HCT116 (cell line): Measurements from ENCODE around the gene FSIP1. TPM values are rescaled to one million over a fixed set of nuclear protein-coding genes. Genes with fewer than 3 reads are reported as not detected.

Source experiments
- ATAC-seq: fragments of 200-7000 bp; cut with Tn5 transposase; 2 replicates; pipeline ENCODE4 v1.9.1; 2020; ENCODE audit warnings: mild to moderate bottlenecking, moderate library complexity
- BruUV-seq: library from RNA; stranded (reverse); fragments of 400-500 nt; replicated peaks from 2 replicates; lab custom pipeline; 2021; lab: Mats Ljungman, UMichigan
- CTCF ChIA-PET: fragments of 300-600 bp; sonication (Branson Sonifier 250); formaldehyde crosslinking; loops from one replicate; lab custom pipeline; 2021; ENCODE audit warnings: antibody characterized with exemption; lab: Charles Lee
- POLR2A ChIA-PET: fragments of 300-600, 350-600 bp; sonication (Branson Sonifier 250); formaldehyde crosslinking; loops from one replicate; lab custom pipeline; 2021; ENCODE audit warnings: antibody characterized with exemption; lab: Charles Lee
- RAD21 ChIA-PET, 2 experiments: fragments of 300-600 bp; sonication (Branson Sonifier 250); formaldehyde crosslinking; loops; one replicate each; lab custom pipeline; 2023; ENCODE audit warnings: low total read pairs in 2 of 2; ENCODE audit not compliant: uncharacterized antibody in 2 of 2, unreplicated experiment in 2 of 2, low non-redundant PET in 1 of 2; lab: Charles Lee
- DNase-seq: peaks from one replicate; pipeline ENCODE4 v3.0.0-alpha.2; 2010; ENCODE audit warnings: low read depth, low spot score
- H2AFZ ChIP-seq: fragments of 200-600 bp; shearing (Covaris generic), sonication (generic); 2 replicates; pipeline ENCODE4 v1.6.1; 2017; ENCODE audit warnings: low read depth, mixed run types, mixed read lengths, antibody characterized with exemption, low read length; ENCODE audit not compliant: poor library complexity, severe bottlenecking
- H3K27ac ChIP-seq: 2 replicates; pipeline ENCODE4 v1.5.1; 2012; ENCODE audit warnings: low read depth, low read length
- H3K27me3 ChIP-seq: fragments of 200-600 bp; sonication (generic); 2 replicates; pipeline ENCODE4 v1.6.1; 2016; ENCODE audit warnings: mixed run types, low read length, mixed read lengths; ENCODE audit not compliant: insufficient read depth
- H3K36me3 ChIP-seq, 2 experiments: fragments of 200-500 bp in 1 of 2; fragments of 200-600 bp in 1 of 2; sonication (Bioruptor generic) in 1 of 2; sonication (generic) in 1 of 2; 2 replicates each; pipeline versions ENCODE4 v1.5.1 to v1.6.1; 2014 to 2016; ENCODE audit warnings: low read length in 2 of 2, inconsistent platforms in 1 of 2, mixed read lengths in 1 of 2, mixed run types in 1 of 2; ENCODE audit not compliant: insufficient read depth in 2 of 2, control insufficient read depth in 1 of 2
- H3K4me1 ChIP-seq, 2 experiments: fragments of 200-600 bp in 1 of 2; sonication (generic) in 1 of 2; 2 replicates each; pipeline versions ENCODE4 v1.5.1 to v1.6.1; 2012 to 2017; ENCODE audit warnings: low read length in 2 of 2, inconsistent platforms in 1 of 2, mild to moderate bottlenecking in 1 of 2, mixed read lengths in 1 of 2, mixed run types in 1 of 2, moderate library complexity in 1 of 2; ENCODE audit not compliant: insufficient read depth in 2 of 2, control insufficient read depth in 1 of 2
- H3K4me2 ChIP-seq: fragments of 200-600 bp; sonication (generic); 2 replicates; pipeline ENCODE4 v1.6.1; 2017; ENCODE audit warnings: mixed run types, low read length, mixed read lengths
- H3K4me3 ChIP-seq, 2 experiments: fragments of 200-600 bp in 1 of 2; sonication (generic) in 1 of 2; replicated peaks in 1 of 2; 2 replicates each; pipeline ENCODE4 v1.5.1; 2011 to 2016; ENCODE audit warnings: low read length in 2 of 2, control low read depth in 1 of 2, low read depth in 1 of 2, mild to moderate bottlenecking in 1 of 2, mixed read lengths in 1 of 2, mixed run types in 1 of 2
- H3K79me2 ChIP-seq: fragments of 200-600 bp; sonication (generic); 2 replicates; pipeline ENCODE4 v1.6.1; 2017; ENCODE audit warnings: mild to moderate bottlenecking, mixed run types, low read length, moderate library complexity, mixed read lengths; ENCODE audit not compliant: insufficient read depth
- H3K9ac ChIP-seq: fragments of 200-600 bp; sonication (generic); 2 replicates; pipeline ENCODE4 v1.6.1; 2016; ENCODE audit warnings: low read length, mixed read lengths
- H3K9me2 ChIP-seq: fragments of 200-600 bp; sonication (generic), shearing (Covaris generic); 2 replicates; pipeline ENCODE4 v1.6.1; 2017; ENCODE audit warnings: mixed run types, mild to moderate bottlenecking, moderate library complexity; ENCODE audit not compliant: insufficient read depth
- H3K9me3 ChIP-seq, 2 experiments: fragments of 200-500 bp in 1 of 2; fragments of 200-600 bp in 1 of 2; sonication (Bioruptor generic) in 1 of 2; sonication (generic) in 1 of 2; 2 replicates each; pipeline ENCODE4 v1.6.1; 2014 to 2017; ENCODE audit warnings: low read length in 2 of 2, mixed read lengths in 2 of 2, inconsistent platforms in 1 of 2, low read depth in 1 of 2, mild to moderate bottlenecking in 1 of 2, mixed run types in 1 of 2, moderate library complexity in 1 of 2; ENCODE audit not compliant: control insufficient read depth in 1 of 2, insufficient read depth in 1 of 2
- H4K20me1 ChIP-seq: fragments of 200-600 bp; sonication (generic), shearing (Covaris generic); 2 replicates; pipeline ENCODE4 v1.6.1; 2017; ENCODE audit warnings: mixed run types, mild to moderate bottlenecking, moderate library complexity; ENCODE audit not compliant: insufficient read depth
- ATF3 ChIP-seq: IDR thresholded peaks from 2 replicates; pipeline ENCODE4 v1.6.1; 2012
- EZH2 ChIP-seq: fragments of 200-600 bp; sonication (generic); IDR thresholded peaks from 2 replicates; pipeline ENCODE4 v1.6.1; 2017; ENCODE audit warnings: antibody characterized with exemption, mixed run types
- FOSL1 ChIP-seq: IDR thresholded peaks from 2 replicates; pipeline ENCODE4 v1.6.1; 2012; ENCODE audit warnings: low read depth
- JUND ChIP-seq: IDR thresholded peaks from 2 replicates; pipeline ENCODE4 v1.6.1; 2012
- MAX ChIP-seq: IDR thresholded peaks from 2 replicates; pipeline ENCODE4 v1.6.1; 2012
- RAD21 ChIP-seq: IDR thresholded peaks from 2 replicates; pipeline ENCODE4 v1.6.1; 2012; ENCODE audit warnings: low read depth, mild to moderate bottlenecking
- REST ChIP-seq: IDR thresholded peaks from 2 replicates; pipeline ENCODE4 v1.6.1; 2012; ENCODE audit warnings: low read depth
- SP1 ChIP-seq: IDR thresholded peaks from 2 replicates; pipeline ENCODE4 v1.6.1; 2012; ENCODE audit warnings: low read depth
- YY1 ChIP-seq: IDR thresholded peaks from 2 replicates; pipeline ENCODE4 v1.6.1; 2011; ENCODE audit warnings: low read length, low read depth, moderate library complexity, mild to moderate bottlenecking; ENCODE audit not compliant: insufficient replicate concordance; ENCODE audit errors: extremely low read depth
- ZNF274 ChIP-seq: fragments of 200-500 bp; sonication (Bioruptor generic); IDR thresholded peaks from 2 replicates; pipeline ENCODE4 v1.6.1; 2014; ENCODE audit warnings: mild to moderate bottlenecking, low read depth, low read length, inconsistent platforms
- intact Hi-C: fragments of 100-400 bp; cut with micrococcal nuclease; formaldehyde crosslinking; loops from 2 replicates; pipeline ENCODE4 v1.10.0; 2022
- total RNA-seq: library from RNA; stranded (reverse); gene quantifications from one replicate; pipeline ENCODE4 v1.2.1, GENCODE V29; 2021; ENCODE audit not compliant: unreplicated experiment
- TF ChIP-seq, protein P1 (sequence below), 3 experiments: fragments of 200-600 bp in 1 of 3; sonication (generic) in 1 of 3; IDR thresholded peaks in 2 of 3; conservative IDR thresholded peaks in 1 of 3; 2 replicates each; pipeline ENCODE4 v1.5.1; 2012 to 2017; ENCODE audit warnings: low read depth in 2 of 3, low read length in 2 of 3, antibody characterized with exemption in 1 of 3, borderline replicate concordance in 1 of 3, control low read depth in 1 of 3, mild to moderate bottlenecking in 1 of 3, mixed read lengths in 1 of 3, mixed run types in 1 of 3, moderate library complexity in 1 of 3; ENCODE audit not compliant: insufficient read depth in 1 of 3

The FSIP1 gene
- total RNA-seq, 1 experiment from 2014 or later: 0.42 TPM

- ChIA-PET RAD21 (no interaction called here), CTCF (no interaction called here), POLR2A (no interaction called here)
- H4K20me1 ChIP-seq: no peaks in the 10 kb centered on the region
- no peak overlapping the region for H3K4me2 ChIP-seq
- DNase-seq: no peak
- no peaks in the 10 kb centered on the region for H3K36me3 ChIP-seq
- no peaks in the 10 kb centered on the region for H3K9me3 ChIP-seq
- H3K4me3 ChIP-seq: no peak overlapping the region
- H2AFZ ChIP-seq: no peak overlapping the region
- ATAC-seq: no peak
- no peaks in the 10 kb centered on the region for H3K27me3 ChIP-seq
- no peaks in the 10 kb centered on the region for H3K79me2 ChIP-seq
- no peak for TF ChIP-seq ZNF274
- no peak for TF ChIP-seq MAX
- TF ChIP-seq ATF3: no peak
- TF ChIP-seq, protein P1, sequence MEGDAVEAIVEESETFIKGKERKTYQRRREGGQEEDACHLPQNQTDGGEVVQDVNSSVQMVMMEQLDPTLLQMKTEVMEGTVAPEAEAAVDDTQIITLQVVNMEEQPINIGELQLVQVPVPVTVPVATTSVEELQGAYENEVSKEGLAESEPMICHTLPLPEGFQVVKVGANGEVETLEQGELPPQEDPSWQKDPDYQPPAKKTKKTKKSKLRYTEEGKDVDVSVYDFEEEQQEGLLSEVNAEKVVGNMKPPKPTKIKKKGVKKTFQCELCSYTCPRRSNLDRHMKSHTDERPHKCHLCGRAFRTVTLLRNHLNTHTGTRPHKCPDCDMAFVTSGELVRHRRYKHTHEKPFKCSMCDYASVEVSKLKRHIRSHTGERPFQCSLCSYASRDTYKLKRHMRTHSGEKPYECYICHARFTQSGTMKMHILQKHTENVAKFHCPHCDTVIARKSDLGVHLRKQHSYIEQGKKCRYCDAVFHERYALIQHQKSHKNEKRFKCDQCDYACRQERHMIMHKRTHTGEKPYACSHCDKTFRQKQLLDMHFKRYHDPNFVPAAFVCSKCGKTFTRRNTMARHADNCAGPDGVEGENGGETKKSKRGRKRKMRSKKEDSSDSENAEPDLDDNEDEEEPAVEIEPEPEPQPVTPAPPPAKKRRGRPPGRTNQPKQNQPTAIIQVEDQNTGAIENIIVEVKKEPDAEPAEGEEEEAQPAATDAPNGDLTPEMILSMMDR (IDR thresholded peaks at IDR 0.05 in 2 of 3, conservative IDR thresholded peaks at IDR 0.05 in 1 of 3; ENCODE audit: borderline replicate concordance in 1 of 3, insufficient read depth in 1 of 3, low read depth in 2 of 3, low read length in 2 of 3): no peak
- no peak for TF ChIP-seq JUND
- H3K9ac ChIP-seq: no peak overlapping the region
- BruUV-seq: no TSS peak
- H3K27ac ChIP-seq: no peak overlapping the region
- H3K4me1 ChIP-seq: peaks cover 0 to 7% of the 10 kb centered on the region in 2 experiments; a peak in 1 of 4 replicates
- no peaks in the 10 kb centered on the region for H3K9me2 ChIP-seq
- intact Hi-C loops: no loop called here
These were observed 15.7 kb upstream of the FSIP1 start for GRCh38 chr15:39798382-39798781.

DNA sequence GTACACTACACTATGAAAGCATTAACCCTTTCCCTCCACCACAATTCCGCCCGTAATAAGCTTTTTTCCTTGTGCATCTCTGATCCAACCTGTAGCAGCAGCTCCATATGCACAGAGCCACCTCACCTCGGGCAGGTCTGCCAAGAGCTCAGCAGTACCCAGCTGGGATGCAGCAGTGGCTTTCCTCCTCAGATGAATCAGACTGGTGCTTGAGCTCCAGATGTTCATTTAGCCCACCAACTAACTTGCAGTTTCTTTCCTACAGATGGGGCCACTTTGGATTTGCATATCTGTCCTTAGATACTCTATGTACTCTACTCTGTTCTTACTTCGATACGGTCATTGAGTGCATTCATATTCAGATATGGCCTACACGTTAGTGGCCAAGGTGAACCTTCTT lies 14.8 kb upstream of the FSIP1 start:
- Histone ChIP-seq H3K79me2 (no peaks in the 10 kb centered on the region), H3K4me1 (peaks cover 0 to 7% of the 10 kb centered on the region in 2 experiments; a peak in 1 of 4 replicates), H3K27me3 (no peaks in the 10 kb centered on the region), H3K9me3 (no peaks in the 10 kb centered on the region), H3K9me2 (no peaks in the 10 kb centered on the region), H4K20me1 (no peaks in the 10 kb centered on the region), H3K9ac (no peak overlapping the region), H3K4me3 (no peak overlapping the region), H3K4me2 (no peak overlapping the region), H2AFZ (no peak overlapping the region), H3K27ac (no peak overlapping the region), H3K36me3 (no peaks in the 10 kb centered on the region)
- ChIA-PET RAD21 (no interaction called here), POLR2A (no interaction called here), CTCF (no interaction called here)
- no TSS peak for BruUV-seq
- intact Hi-C loops: no loop called here
- ATAC-seq (no peak), DNase-seq (no peak)
- TF ChIP-seq REST: no peak
- no peak for TF ChIP-seq YY1
- no peak for TF ChIP-seq RAD21
- TF ChIP-seq, protein P1 (IDR thresholded peaks at IDR 0.05 in 2 of 3, conservative IDR thresholded peaks at IDR 0.05 in 1 of 3; ENCODE audit: borderline replicate concordance in 1 of 3, insufficient read depth in 1 of 3, low read depth in 2 of 3, low read length in 2 of 3): no peak
- TF ChIP-seq FOSL1: no peak
- TF ChIP-seq EZH2: no peak
- no peak for TF ChIP-seq SP1
